ENCODE data around the gene SLC6A1.

Gene SLC6A1

DNA sequence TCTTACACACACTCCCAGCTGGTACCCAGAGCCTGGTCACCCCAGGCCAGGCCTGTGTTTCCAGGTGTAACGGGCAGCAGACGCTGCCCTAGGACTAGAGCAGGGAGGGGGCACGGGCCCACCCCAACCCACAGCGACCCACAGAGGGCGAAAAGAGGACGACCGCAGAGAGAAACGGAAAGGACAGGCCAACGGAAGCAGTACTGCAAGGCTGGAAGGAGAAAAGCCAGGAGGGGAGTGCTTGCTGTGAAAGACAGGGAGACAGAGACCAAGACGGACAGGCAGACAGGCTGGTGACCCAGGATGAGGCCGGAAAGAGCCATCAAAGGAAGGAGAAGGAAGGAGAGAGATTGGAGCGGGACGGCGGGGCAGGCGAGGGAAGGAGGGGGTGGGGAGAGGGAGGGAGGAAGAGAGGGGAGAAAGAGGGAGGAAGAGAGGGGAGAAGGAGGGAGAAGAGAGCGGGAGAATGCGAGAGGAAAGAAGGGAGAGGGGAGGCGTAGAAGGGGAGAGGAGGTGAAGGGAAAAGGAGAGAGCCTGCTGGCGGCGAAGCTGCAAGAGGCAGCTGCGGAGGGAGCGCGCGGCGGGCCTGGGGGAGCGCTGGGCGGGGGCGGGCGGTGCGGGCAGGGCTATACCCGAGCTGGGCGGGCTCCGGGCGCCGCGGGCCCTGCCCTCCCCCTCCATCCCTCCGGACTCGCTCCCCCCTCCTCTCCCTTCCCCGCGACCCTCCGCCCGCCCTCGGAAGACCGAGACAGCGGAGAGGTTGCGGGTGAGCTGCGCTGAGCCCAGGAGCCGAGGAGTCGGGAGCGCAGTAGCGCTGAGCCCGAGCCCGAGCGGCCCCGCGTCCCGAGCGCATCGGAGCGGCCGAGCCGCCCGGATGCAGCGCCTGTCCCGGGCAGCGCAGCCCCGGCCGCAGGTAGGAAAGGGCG, at the start of gene SLC6A1:
Gene SLC6A1 (plus strand): TSS at position 732 of the 926 bp plus-strand sequence. CDS start 24,464 bp downstream, outside the sequence.
- DNase-seq: no peak

- DNase-seq: no peak
Measured at GRCh38 chr3:10944866-10945265, 47.7 kb upstream of the SLC6A1 start.

DNA sequence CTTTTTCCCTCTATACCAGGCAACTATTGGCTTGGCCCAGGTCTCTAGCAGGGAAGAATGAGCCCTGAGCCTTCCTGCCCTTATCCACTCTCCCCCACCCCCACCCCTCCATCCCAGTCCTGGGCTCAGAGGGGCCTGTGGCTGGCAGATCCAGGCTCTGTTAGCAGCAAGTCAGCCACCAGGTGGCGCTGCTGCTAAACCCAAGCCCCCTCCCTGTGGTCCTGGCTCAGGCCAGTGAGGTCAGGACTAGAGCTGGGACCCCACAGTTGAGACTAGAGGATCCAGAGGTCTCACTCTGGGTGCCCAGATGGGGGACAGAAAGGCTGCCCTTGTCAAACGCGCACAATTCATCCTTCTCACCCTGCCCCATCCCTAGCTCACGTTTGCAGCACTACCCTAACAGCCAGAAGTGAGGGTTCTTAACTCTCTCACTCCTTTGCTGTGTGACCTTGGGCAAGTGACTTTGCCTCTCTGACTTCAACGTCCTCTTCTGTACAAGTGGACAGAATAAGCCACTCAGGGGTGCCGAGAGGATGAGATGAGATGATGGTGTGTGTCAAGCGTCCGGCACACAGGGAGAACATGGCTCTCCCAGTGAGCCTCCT, 46.8 kb upstream of the SLC6A1 start:
- no peak for DNase-seq

DNA sequence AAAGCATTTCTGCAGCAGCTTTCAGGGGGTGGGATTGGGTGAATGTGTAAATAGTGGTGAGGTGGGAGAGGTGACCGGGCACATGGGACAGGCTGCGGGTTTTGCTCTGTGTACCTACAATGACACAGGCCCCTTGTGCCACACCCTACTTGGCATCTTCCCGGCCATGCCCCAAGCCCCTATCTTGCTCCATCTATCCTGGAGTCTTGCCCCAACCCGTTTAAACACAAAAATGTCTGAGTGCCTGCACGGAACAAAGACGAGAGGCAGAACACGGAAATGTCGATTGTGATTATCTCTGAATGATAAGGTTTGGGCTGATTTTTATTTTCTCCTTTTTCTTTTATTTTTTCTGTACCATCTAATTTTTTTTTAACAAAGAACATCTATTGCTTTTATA, 46.0 kb upstream of the SLC6A1 start:
- no peak for DNase-seq

DNA sequence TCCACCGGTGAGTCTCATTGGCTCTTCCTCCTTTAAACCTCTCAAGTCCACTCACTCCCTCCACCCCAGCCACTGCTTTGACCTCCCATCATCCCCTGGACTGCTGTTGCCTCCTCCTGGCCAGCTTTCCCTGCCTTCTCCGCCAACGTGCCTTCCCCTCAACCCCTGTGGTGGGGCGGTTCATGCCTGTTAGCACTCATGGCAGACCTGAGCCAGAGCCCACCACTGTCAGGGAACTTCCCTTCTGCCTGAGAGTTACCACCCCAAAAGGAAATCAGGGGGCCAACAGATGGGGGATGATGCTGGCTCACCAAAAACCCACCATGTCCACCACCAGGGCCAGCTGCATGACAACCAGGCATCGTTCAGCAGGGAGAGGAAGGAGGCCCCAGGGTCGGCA, 44.2 kb upstream of the SLC6A1 start:
- no peak for DNase-seq

GRCh38 chr3:10949197-10949596, 43.4 kb upstream of the SLC6A1 start:
- DNase-seq: no peak

GRCh38 chr3:10950476-10951294, 41.9 kb upstream of the SLC6A1 start:
- no peak for DNase-seq

GRCh38 chr3:10951295-10951926, 41.1 kb upstream of the SLC6A1 start:
- no peak for DNase-seq

DNA sequence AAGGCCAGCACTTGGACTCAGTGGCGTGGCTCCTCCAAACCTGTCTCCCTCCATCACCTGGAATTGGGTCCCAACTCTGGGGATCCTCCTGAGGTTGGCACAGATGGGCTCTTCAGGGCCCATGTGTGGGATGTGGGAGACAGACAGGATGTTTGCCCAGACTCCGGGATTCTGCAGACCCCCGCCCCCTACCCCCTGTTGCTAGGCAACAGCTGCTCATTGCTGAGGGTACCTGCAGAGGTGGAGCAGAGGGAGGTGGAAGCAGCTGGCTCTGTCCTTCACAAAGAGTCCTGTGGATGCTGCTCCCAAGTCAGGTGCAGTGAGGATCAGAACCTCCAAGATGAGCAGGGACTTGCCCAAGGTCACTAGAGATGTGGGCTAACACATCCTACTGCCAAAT, 40.0 kb upstream of the SLC6A1 start:
- DNase-seq: no peak

GRCh38 chr3:10954740-10955139, 37.8 kb upstream of the SLC6A1 start:
- DNase-seq: no peak

- no peak for DNase-seq
Measured at GRCh38 chr3:10955711-10956453, 36.7 kb upstream of the SLC6A1 start.

GRCh38 chr3:10956531-10956930, 36.0 kb upstream of the SLC6A1 start:
- no peak for DNase-seq

DNA sequence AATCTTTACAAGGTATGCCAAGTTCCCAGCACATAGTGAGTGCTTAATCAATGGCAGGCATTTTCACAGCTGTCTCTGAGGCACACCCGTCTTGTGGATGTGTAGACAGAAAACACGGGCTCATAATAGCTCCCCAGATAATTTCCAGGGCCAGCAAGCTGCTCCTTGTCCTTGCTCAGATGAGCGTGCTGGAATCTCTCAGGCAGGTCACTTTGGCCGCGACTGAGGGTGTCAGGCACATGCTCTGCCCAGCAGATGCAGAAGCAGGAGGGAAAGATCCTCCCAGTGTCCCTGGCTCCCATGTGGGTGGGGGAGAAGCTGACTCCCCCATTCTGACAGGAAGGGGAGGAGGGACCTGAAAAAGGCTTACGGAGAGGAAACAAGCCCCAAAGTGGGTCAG, 35.6 kb upstream of the SLC6A1 start:
- DNase-seq: no peak

GRCh38 chr3:10957976-10958749, 34.4 kb upstream of the SLC6A1 start:
- DNase-seq: no peak

- DNase-seq: no peak
Measured at GRCh38 chr3:10960255-10960654, 32.3 kb upstream of the SLC6A1 start.

GRCh38 chr3:10961921-10962320, 30.6 kb upstream of the SLC6A1 start:
- no peak for DNase-seq

DNA sequence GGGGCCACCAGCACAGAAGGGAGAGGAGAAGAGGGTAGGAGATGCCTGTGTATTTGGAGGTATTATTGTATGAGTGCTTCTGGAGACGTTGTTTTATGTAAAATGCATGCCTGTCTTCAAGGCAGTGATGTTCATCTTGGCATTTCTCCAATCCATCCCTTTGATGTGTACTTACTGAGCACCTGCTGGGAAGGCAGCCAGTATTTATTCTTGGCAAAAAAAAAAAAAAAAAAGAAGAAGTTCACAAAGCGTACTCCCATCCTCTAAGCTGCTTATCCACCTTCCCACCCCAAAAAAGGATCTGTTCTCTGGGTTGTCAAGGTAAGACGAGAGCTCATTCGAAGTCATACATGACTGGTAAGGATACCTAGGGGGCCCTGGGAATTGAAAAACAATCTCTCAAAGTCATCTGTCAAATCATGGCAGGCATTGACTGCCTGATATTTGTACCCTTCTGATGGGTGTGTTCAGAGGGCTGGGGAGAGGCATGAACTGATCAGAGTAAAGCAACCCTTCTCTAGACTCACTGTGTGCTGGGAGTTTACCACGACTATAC, 30.0 kb upstream of the SLC6A1 start:
- no peak for DNase-seq

DNA sequence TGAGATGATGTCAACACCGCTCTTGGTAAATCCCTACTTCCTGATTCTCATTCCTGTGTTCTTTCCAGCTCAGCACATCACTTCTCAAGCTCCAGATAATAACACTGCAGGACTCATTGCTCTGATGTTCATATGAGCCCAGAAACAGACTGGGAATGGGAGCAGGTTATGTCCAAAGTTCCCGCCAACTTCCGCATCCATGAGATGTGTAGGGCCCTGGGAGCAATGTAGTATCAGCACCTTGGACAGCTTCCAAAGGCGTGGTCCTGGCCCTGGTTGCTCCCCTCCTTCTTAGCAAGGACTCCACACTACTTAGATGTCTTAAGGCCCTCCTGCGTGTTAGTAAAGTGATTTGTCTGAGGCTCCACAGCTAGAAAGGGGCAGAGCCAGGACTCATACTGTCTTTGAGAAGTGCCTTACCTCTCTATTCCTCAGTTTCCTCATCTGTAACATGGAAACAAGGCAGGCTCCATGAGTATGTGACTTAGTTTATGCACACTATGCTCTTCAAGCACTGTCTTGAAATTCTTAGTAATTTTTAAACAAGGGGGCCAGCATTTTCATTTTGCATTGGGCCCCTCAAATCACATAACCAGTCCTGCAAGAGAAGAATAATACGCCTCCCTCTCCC, 27.9 kb upstream of the SLC6A1 start:
- no peak for DNase-seq

GRCh38 chr3:10968401-10968800, 24.1 kb upstream of the SLC6A1 start:
- DNase-seq: no peak

- no peak for DNase-seq
Measured at GRCh38 chr3:10970306-10970960, 22.1 kb upstream of the SLC6A1 start.
